Activated CD8-positive, alpha-beta memory T cell treated with anti-CD3 and anti-CD28 coated beads for 36 hours (primary cell): ENCODE results near the gene ESYT2. TPM values are rescaled to one million over a fixed set of nuclear protein-coding genes. Genes with fewer than 3 reads are reported as not detected.
"Not testable (repeated sequence)": the region's sequence is repeated elsewhere in the genome, so short reads cannot be mapped to it uniquely, and the experiment has no call there.

Experiments used
- CTCF ChIA-PET: fragments of 350-600 bp; sonication (Branson Sonifier 250); formaldehyde crosslinking; loops from one replicate; lab custom pipeline; 2021; ENCODE audit warnings: antibody characterized with exemption; lab: Charles Lee
- POLR2A ChIA-PET: fragments of 350-600 bp; sonication (Branson Sonifier 250); formaldehyde crosslinking; loops from one replicate; lab custom pipeline; 2021; ENCODE audit warnings: antibody characterized with exemption; lab: Charles Lee
- total RNA-seq, 2 experiments: library from RNA; stranded (reverse); gene quantifications; one replicate each; pipeline ENCODE4 v1.2.3, GENCODE V29; 2021

Gene ESYT2
- total RNA-seq, 2 experiments from 2014 or later: 57.3 to 59.1 TPM

- ChIA-PET CTCF (no interaction called here), POLR2A (no interaction called here)
These were observed 31.9 kb upstream of the ESYT2 start for GRCh38 chr7:158861004-158861787.

DNA sequence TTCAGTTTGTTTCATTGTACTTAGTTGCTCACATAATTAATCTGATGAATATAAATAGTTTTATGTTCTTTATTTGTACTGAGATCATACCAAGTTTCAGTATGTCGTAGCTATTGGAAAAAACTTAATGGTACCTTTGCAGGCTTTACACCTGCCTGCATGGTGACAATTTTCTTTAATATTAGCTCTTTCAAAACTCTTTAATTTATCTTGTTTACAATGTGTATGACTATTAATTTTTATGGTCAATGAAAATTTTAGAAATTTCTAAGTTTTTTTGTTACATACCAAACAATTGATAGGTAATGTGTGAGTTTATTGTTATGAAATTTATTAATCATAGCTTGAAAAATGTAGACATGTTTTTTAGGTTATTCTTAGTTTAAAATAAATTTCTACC lies 31.1 kb upstream of the ESYT2 start:
- ChIA-PET POLR2A (interaction anchor here (0.5 kb wide), 1 partner anchor 33 kb away, joined by 3 read pairs; no protein-coding TSS in a partner anchor), CTCF (no interaction called here)

DNA sequence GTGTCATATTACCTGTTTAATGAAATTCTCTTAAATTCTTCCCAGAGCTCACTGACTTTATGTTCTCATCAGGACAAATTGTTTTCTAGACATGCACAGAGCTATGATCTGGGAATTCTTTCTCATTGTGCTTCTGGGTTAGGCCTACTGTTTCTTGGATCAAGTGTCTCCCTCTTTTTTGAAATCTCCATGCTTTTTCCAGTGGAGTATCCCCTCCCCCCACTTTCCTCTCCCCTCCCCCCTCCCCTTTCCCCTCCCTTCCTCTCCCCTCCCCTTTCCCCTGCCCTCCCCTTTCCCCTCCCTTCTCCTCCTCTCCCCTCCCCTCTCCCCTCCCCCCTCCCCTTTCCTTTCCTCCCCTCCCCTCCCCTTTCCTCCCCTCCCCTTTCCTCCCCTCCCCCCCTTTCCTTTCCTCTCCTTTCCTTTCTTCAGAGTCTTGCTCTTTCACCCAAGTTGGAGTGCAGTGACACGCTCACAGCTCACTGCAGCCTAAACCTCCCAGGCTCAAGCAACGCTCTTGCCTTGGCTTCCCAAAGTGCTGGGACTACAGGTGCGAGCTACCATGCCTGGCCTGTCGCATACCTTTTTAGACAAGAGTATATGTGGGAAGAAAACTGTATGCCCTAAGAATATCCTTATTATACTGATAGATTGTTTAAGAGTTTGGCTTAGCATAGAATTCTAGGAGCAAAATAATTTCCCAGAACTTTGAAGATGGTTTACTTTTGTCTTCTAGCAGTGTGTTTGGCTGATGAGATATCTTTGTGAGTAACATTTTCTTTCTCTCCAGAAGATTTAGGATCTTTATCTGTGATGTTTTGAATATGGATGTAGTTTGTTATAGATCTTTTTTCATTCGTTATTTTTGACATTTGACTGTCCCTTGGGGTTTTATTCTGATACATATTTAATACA lies 29.5 kb upstream of the ESYT2 start:
- ChIA-PET CTCF (interaction anchor here (0.7 kb wide), 1 partner anchor 44 kb away, joined by 3 read pairs; no protein-coding TSS in a partner anchor), POLR2A (no interaction called here)

DNA sequence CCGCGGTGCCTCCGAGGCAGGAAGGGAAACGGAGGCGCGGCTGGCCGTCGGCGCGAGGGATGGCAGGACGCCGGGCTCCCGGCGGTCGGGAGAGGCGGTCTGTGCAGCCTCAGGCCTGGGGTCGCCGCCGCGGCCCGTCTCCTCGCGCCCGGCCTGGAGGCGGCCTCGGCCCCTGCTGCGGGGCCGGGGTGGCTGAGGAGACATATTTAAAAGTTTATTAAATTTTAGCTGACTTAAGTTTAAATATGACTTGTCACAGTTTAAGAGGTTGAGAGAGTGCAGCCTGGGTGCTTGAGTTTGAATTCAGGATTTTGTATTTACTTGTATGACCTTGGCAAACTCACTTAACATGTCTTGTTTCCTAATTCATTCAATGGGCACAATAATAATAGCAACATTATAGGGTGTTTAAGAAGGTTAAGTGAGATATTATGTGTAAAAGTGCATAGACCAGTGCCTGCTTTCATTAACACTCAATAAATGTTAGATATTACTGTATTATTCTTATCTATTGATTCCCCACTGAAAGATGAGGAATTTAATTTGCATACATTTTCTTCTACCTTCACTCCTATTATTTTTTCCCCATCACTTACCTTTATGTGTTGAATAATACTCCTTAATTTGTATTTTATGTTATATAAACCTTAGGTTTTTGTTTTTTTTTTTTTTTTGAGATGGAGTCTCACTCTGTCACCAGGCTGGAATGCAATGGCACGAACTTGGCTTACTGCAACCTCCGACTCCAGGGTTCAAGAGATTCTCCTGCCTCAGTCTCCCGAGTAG lies 27.8 kb upstream of the ESYT2 start:
- CTCF ChIA-PET: interaction anchor here (0.6 to 0.7 kb wide), 3 partner anchors 11 to 120 kb away, joined by 3 to 5 read pairs (median 3); no protein-coding TSS in a partner anchor
- POLR2A ChIA-PET: interaction anchor here (1.5 kb wide), 1 partner anchor 10 kb away, joined by 3 read pairs; no protein-coding TSS in a partner anchor

- ChIA-PET CTCF (no interaction called here), POLR2A (no interaction called here)
These were observed 25.4 kb upstream of the ESYT2 start for GRCh38 chr7:158854681-158855081.

DNA sequence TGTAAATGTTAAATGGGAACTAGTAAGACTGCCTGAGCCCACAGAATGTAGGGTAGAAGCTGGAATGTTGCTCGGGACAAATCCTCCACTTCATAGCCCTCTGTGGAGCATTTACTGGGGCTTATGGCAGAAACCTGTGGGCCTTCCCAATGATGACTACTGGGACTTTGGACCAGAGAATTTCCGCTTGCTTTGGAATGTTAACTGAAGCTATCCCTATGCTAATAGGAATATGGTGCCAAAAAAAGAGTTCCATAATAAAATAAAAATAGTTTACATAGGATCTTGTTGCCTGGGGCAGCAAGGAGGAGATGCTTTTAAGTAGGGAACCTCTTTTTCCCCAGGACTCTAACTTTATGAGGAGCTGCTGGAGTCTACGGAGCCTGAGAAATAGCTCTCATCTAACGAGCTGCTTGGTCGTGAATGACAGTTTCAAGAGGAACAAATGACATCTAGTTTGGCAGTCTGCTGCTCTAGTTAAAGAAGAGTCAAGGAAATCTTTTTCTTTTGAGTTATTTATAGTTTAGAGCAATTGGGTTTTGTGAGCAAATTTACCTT lies 21.3 kb upstream of the ESYT2 start:
- POLR2A ChIA-PET: no interaction called here
- CTCF ChIA-PET: interaction anchor here (0.7 kb wide), 1 partner anchor 127 kb away, joined by 4 read pairs; no protein-coding TSS in a partner anchor

DNA sequence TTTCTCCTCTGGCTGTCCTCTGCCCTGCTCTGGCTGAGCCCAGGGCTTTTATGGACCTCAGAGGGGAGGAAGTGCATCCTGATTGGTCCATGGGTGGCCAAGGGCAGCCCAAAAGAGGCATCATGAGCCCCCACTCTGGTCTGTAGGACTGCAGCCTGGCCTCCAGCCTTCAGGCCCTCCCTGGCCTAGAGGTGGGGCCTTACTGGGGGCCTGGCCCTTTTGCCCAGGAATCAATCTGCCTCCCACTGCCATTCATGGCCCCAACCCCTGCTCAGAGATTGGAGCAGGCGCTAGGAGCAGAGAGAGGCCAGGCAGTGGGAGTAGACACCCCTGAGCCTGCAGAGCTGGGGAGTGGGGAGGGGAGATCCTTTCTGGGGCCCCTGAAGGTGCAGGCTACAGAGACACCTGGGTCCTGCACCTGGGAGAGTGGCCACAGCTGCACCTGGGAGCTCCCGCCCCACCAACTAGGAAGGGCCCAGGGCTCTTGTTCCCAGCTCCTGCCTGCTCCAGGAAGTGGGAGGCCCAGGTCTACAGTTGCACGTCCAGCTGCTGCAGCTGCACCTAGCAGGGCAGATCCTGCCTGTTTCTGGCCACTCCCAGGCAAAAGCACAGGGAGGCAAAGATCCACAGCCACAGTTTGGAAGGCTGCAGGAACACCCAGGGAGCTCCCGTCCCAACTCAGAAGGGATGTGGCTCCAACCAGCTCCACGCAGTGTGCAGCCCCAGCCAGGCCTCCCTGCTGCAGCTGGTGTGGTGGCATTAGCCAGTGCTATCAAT lies 20.6 kb upstream of the ESYT2 start:
- ChIA-PET POLR2A (no interaction called here), CTCF (interaction anchor here (0.7 kb wide), 1 partner anchor 127 kb away, joined by 4 read pairs; no protein-coding TSS in a partner anchor)

DNA sequence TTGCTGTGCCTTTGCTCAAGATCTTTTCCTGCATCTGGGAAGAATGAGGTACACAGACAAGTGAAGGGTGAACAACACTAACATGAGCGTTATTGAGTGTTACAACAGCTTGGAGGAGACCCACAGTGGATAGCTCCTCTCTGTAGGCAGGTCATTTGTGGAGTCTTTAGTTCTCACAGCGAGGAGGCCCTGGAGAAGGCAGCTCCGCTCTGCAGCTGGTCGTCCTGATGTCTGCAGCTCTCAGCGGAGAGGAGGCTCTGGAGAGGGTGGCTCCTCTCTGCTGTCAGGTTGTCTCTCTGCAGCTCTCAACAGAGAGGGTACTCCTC lies 20.1 kb upstream of the ESYT2 start:
- POLR2A ChIA-PET: no interaction called here

DNA sequence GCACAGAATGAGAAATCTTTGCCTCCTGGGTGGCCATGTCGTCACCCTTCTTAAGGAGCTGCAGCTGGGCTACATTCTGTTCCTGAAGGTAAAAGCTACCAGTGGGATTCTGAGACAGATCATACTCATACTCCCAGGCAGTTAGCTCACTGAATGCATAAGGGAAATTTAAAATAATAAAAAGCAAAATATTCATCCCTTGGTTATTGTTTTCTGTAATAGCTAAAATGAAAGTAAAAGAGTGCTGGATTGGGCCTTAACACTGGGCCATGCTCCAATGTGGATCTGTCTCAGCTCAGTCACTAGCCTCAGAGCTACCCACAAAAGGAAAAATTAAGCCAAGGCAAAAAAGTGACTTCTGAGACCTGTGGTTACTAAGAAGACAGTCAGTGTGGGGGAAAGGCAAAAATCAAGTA lies 18.1 kb upstream of the ESYT2 start:
- CTCF ChIA-PET: interaction anchor here (0.9 kb wide), 1 partner anchor 8 kb away, joined by 4 read pairs; the partner anchor contains the start of gene DYNC2I1

More for the DNA sequence above, 20.1 kb upstream of the ESYT2 start:
- CTCF ChIA-PET: no interaction called here

GRCh38 chr7:158846304-158846703 lies 17.0 kb upstream of the ESYT2 start:
- CTCF ChIA-PET: interaction anchor here (0.6 kb wide), 1 partner anchor 134 kb away, joined by 3 read pairs; no protein-coding TSS in a partner anchor
- POLR2A ChIA-PET: interaction anchor here (1.5 kb wide), 2 partner anchors 10 to 18 kb away, joined by 3 to 6 read pairs; partner anchors contain the start of genes DYNC2I1 and ESYT2

More for the DNA sequence above, 18.1 kb upstream of the ESYT2 start:
- POLR2A ChIA-PET: interaction anchor here (0.8 to 1.5 kb wide), 3 partner anchors 9 to 19 kb away, joined by 3 to 6 read pairs (median 4); partner anchors contain the start of genes DYNC2I1 and ESYT2

GRCh38 chr7:158843771-158844170 lies 14.5 kb upstream of the ESYT2 start:
- ChIA-PET POLR2A (no interaction called here), CTCF (no interaction called here)

DNA sequence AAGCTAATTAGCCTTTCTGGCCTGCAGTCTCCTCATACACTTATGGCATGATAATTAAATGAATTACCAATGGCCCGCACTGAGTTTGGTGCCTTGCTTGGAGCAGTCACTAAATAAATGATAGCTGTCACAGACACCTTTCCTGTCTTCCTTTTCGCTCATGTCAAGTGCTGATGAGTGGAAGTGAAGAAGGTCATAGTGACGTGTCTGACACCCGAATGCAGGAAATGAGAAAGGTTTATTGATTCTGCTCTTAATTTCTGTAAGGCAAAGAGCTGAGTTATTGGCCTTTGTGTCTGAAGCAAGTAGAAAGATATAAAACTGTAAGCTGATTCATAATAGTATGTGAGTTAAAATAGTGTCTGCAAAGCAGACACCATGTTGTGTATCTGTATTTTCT lies 13.2 kb upstream of the ESYT2 start:
- POLR2A ChIA-PET: interaction anchor here (0.5 to 0.8 kb wide), 3 partner anchors 9 to 23 kb away, joined by 3 to 10 read pairs (median 3); partner anchors contain the start of gene ESYT2
- CTCF ChIA-PET: no interaction called here

DNA sequence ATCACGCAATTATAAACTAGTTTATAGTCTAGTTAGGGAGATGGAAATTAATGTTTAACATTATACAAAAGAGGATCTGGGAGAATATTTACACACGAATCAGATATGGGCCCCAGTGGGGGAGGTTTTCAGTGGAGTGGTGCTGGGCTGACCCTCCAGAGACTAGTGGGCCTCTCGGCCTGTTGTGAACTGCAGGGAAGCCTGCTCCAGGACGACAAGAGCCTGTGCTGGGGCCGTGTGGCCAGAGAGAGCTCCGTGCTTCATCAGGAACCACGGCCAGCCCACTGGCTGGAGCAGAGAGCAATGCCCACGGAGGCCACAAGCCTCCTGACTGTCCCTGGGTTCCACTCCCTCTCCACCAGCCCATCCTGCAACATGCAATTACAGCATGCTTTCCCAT lies 11.3 kb upstream of the ESYT2 start:
- ChIA-PET CTCF (interaction anchor here (0.6 kb wide), 1 partner anchor 32 kb away, joined by 4 read pairs; no protein-coding TSS in a partner anchor), POLR2A (no interaction called here)

- CTCF ChIA-PET, POLR2A ChIA-PET: not testable (repeated sequence)
These were observed 9.9 kb upstream of the ESYT2 start for GRCh38 chr7:158839177-158839576.

- ChIA-PET CTCF (no interaction called here), POLR2A (no interaction called here)
These were observed 8.7 kb upstream of the ESYT2 start for GRCh38 chr7:158837790-158838637.

DNA sequence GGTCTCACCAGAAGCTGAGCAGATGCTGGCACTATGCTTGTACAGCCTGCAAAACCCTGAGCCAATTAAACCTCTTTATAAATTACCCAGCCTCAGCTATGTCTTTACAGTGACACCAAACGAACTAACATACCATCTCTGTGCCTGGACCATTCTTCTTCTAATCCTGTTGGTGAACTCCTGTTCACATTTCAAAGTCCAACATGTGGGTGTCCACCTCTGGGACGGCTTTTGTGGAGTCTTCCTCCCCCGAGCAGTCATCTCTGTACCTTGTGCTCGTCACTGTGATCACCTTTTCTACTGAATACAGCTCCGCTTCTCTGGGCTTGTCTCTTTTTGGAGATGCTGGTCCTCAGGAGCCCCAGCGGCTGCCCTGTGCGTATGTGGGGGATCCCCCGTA lies 7.4 kb upstream of the ESYT2 start:
- CTCF ChIA-PET: interaction anchor here (1.4 kb wide), 1 partner anchor 19 kb away, joined by 5 read pairs; no protein-coding TSS in a partner anchor

More for the DNA sequence above, 7.4 kb upstream of the ESYT2 start:
- POLR2A ChIA-PET: no interaction called here
